Peyer's patch (tissue), 4 donors: ENCODE data around the gene DHRS7C.

ENCODE experiments used
- CTCF ChIP-seq, 6 experiments: fragments of 450-650 bp in 4 of 6; fragments of 200-600 bp in 2 of 6; sonication (generic) in 1 of 6; IDR thresholded peaks; one replicate each; pipeline ENCODE4 v1.5.1; 2017 to 2019; ENCODE audit warnings: antibody characterized with exemption in 6 of 6, mild to moderate bottlenecking in 3 of 6, moderate library complexity in 1 of 6
- POLR2A ChIP-seq, 2 donors: fragments of 450-650 bp; IDR thresholded peaks; one replicate each; pipeline ENCODE4 v1.5.1; 2017; ENCODE audit warnings: antibody characterized with exemption in 2 of 2, mild to moderate bottlenecking in 2 of 2, moderate library complexity in 2 of 2

- TF ChIP-seq CTCF (IDR thresholded peaks at IDR 0.05) (no peak), POLR2A (IDR thresholded peaks at IDR 0.05) (no peak)
These were observed 6.6 kb upstream of the DHRS7C start for GRCh38 chr17:9798008-9798407.
